ENCODE data around the gene COG5. TPM values are rescaled to one million over a fixed set of nuclear protein-coding genes. Genes with fewer than 3 reads are reported as not detected.

The COG5 gene
- total and polyA plus RNA-seq, 2 donors from 2014 or later = 8.6 to 45.7 TPM

DNA sequence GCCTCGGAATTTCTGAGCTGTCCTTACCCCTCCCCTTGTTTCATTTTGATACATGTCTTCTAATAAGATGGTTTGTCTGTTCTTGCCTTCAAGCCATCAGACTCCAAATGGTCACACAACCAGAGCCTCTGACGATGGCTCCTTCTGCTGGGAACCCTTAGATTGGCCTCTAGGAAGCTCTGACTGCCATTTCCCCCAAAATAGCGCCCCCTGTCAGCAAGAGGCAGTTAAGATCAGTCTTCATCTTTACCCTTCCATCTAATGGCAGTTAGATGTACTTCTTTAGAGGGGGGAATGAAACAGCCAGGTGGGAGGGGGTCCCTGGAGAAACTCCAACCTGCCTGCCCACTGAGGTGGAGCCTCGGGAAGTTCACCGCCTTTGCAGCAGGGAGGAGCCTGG is 179.7 kb downstream of the COG5 start:
- no peak for DNase-seq
- TF ChIP-seq, protein P1, sequence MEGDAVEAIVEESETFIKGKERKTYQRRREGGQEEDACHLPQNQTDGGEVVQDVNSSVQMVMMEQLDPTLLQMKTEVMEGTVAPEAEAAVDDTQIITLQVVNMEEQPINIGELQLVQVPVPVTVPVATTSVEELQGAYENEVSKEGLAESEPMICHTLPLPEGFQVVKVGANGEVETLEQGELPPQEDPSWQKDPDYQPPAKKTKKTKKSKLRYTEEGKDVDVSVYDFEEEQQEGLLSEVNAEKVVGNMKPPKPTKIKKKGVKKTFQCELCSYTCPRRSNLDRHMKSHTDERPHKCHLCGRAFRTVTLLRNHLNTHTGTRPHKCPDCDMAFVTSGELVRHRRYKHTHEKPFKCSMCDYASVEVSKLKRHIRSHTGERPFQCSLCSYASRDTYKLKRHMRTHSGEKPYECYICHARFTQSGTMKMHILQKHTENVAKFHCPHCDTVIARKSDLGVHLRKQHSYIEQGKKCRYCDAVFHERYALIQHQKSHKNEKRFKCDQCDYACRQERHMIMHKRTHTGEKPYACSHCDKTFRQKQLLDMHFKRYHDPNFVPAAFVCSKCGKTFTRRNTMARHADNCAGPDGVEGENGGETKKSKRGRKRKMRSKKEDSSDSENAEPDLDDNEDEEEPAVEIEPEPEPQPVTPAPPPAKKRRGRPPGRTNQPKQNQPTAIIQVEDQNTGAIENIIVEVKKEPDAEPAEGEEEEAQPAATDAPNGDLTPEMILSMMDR (IDR thresholded peaks at IDR 0.05; ENCODE audit: borderline replicate concordance, extremely low read depth, insufficient read depth) = no peak
- Histone ChIP-seq H3K4me1 (ENCODE audit: control insufficient read depth in 2 of 3, insufficient read depth in 2 of 3, low read depth in 1 of 3, low read length in 3 of 3) (peaks cover 0 to 8% (median 8%) of the 10 kb centered on the region in 3 donors), H3K9ac (ENCODE audit: low read length in 3 of 3) (no peak overlapping the region), H3K36me3 (ENCODE audit: control insufficient read depth in 2 of 3, insufficient read depth in 3 of 3, low read length in 3 of 3) (no peaks in the 10 kb centered on the region), H3K9me3 (ENCODE audit: control insufficient read depth in 2 of 3, insufficient read depth in 1 of 3, low read length in 3 of 3) (no peaks in the 10 kb centered on the region), H3K27ac (ENCODE audit: low read depth in 2 of 2, low read length in 2 of 2) (no peak overlapping the region), H3K27me3 (ENCODE audit: control insufficient read depth, insufficient read depth, low read length) (no peaks in the 10 kb centered on the region), H3K4me3 (ENCODE audit: low read length in 3 of 3) (no peak overlapping the region)
- intact Hi-C loops (cut with DNase I) = no loop called here
- FAIRE-seq = no peak

DNA sequence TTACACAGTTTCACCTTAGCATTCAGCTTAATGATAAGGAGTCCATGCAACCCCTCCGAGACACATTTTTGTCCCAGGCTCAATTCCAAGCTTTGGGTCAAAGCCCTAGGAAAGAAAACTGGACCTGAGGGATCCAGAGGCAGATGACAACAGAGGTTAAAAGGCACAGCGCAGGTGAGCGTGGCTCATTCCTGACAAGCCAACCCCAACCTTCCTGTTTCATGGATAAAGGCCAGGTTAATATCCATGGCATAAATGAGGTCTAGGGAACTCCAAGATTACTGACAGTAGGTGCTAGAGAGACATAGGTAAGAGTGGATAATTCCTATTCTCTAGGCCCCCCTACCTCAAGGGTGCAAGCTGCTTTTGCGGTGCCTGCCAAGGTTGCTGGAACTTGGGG is 180.5 kb downstream of the COG5 start:
- DNase-seq (no peak), FAIRE-seq (no peak)
- Histone ChIP-seq H3K36me3 (ENCODE audit: control insufficient read depth in 2 of 3, insufficient read depth in 3 of 3, low read length in 3 of 3) (no peaks in the 10 kb centered on the region), H3K27me3 (ENCODE audit: control insufficient read depth, insufficient read depth, low read length) (no peaks in the 10 kb centered on the region), H3K9ac (ENCODE audit: low read length in 3 of 3) (no peak overlapping the region), H3K4me1 (ENCODE audit: control insufficient read depth in 2 of 3, insufficient read depth in 2 of 3, low read depth in 1 of 3, low read length in 3 of 3) (peaks cover 0 to 8% (median 8%) of the 10 kb centered on the region in 3 donors), H3K4me3 (ENCODE audit: low read length in 3 of 3) (no peak overlapping the region), H3K27ac (ENCODE audit: low read depth in 2 of 2, low read length in 2 of 2) (no peak overlapping the region), H3K9me3 (ENCODE audit: control insufficient read depth in 2 of 3, insufficient read depth in 1 of 3, low read length in 3 of 3) (no peaks in the 10 kb centered on the region)
- TF ChIP-seq, protein P1 (IDR thresholded peaks at IDR 0.05; ENCODE audit: borderline replicate concordance, extremely low read depth, insufficient read depth) = no peak
- intact Hi-C loops (cut with DNase I) = no loop called here

DNA sequence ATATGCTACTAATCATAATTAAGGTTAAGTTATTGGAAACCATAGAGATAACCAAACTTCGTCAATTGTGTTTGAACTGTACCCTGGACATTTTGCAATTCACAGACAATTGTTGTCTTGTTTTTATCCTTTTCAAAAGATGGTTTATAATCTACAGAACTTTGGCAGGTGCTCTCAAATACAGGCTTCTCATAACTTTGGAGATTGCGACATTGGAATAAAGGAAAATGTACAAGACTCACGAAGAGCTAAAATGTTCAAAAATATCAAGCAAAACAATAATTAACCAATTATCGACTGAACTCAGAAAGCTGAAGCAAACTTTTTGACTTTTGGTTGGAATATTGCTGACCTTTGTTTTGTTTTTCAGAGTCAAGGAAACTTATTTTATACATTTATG is 182.3 kb downstream of the COG5 start:
- no peaks in the 10 kb centered on the region for H3K9me3 ChIP-seq (ENCODE audit: control insufficient read depth in 2 of 3, insufficient read depth in 1 of 3, low read length in 3 of 3)
- H3K4me3 ChIP-seq (ENCODE audit: low read length in 3 of 3) = no peak overlapping the region
- H3K4me1 ChIP-seq (ENCODE audit: control insufficient read depth in 2 of 3, insufficient read depth in 2 of 3, low read depth in 1 of 3, low read length in 3 of 3) = peaks cover 0 to under 1% (median 0%) of the 10 kb centered on the region in 3 donors
- no peak for DNase-seq
- FAIRE-seq = no peak
- H3K27me3 ChIP-seq (ENCODE audit: control insufficient read depth, insufficient read depth, low read length) = no peaks in the 10 kb centered on the region
- TF ChIP-seq, protein P1 (IDR thresholded peaks at IDR 0.05; ENCODE audit: borderline replicate concordance, extremely low read depth, insufficient read depth) = no peak
- H3K36me3 ChIP-seq (ENCODE audit: control insufficient read depth in 2 of 3, insufficient read depth in 3 of 3, low read length in 3 of 3) = no peaks in the 10 kb centered on the region
- H3K27ac ChIP-seq (ENCODE audit: low read depth in 2 of 2, low read length in 2 of 2) = no peak overlapping the region
- no peak overlapping the region for H3K9ac ChIP-seq (ENCODE audit: low read length in 3 of 3)
- intact Hi-C loops (cut with DNase I) = no loop called here

DNA sequence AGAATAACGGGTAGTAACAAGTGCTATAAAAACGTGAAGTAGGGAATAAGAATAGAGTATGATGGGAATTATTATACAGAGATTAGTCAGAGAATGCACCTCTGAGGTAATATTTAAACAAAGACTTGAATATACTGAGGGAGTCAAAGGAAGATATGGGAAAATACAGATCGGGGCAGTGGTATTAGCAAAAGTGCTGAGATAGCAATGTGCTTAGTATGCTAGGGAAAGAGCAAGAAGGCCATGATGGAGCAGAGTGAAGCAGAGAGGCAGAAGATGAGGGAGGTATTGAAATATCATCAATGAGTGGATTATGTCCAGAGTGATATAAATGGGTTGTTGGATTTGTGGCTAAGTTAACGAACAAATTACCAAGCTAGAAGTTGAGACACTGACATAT is 190.4 kb downstream of the COG5 start:
- no peak for DNase-seq
- Histone ChIP-seq H3K4me1 (ENCODE audit: control insufficient read depth in 2 of 3, insufficient read depth in 2 of 3, low read depth in 1 of 3, low read length in 3 of 3) (no peaks in the 10 kb centered on the region), H3K27me3 (ENCODE audit: control insufficient read depth, insufficient read depth, low read length) (no peaks in the 10 kb centered on the region), H3K9me3 (ENCODE audit: control insufficient read depth in 2 of 3, insufficient read depth in 1 of 3, low read length in 3 of 3) (no peaks in the 10 kb centered on the region), H3K9ac (ENCODE audit: low read length in 3 of 3) (no peak overlapping the region), H3K4me3 (ENCODE audit: low read length in 3 of 3) (no peak overlapping the region), H3K27ac (ENCODE audit: low read depth in 2 of 2, low read length in 2 of 2) (no peak overlapping the region), H3K36me3 (ENCODE audit: control insufficient read depth in 2 of 3, insufficient read depth in 3 of 3, low read length in 3 of 3) (no peaks in the 10 kb centered on the region)
- FAIRE-seq = no peak
- intact Hi-C loops (cut with DNase I) = no loop called here
- TF ChIP-seq, protein P1 (IDR thresholded peaks at IDR 0.05; ENCODE audit: borderline replicate concordance, extremely low read depth, insufficient read depth) = no peak

All from kidney (tissue), 14 donors.